HAP-1 (cell line): ENCODE results near the gene ALDOA.
"Not testable (repeated sequence)": the region's sequence is repeated elsewhere in the genome, so short reads cannot be mapped to it uniquely, and the experiment has no call there.

Experiments used
- DNase-seq, 2 experiments: peaks; one replicate each; pipeline ENCODE4 v3.0.0-alpha.2; 2016 to 2020; ENCODE audit warnings: low spot score in 2 of 2
- H3K27me3 ChIP-seq: fragments of 250-450 bp; sonication (Bioruptor Pico); 2 replicates; pipeline ENCODE4 v1.5.1; 2020; ENCODE audit warnings: low read depth, mild to moderate bottlenecking, moderate library complexity
- H3K36me3 ChIP-seq: fragments of 250-450 bp; sonication (Bioruptor Pico); replicated peaks from 2 replicates; pipeline ENCODE4 v1.5.1; 2020; ENCODE audit warnings: mild to moderate bottlenecking
- H3K4me1 ChIP-seq: fragments of 250-450 bp; sonication (Bioruptor Pico); 2 replicates; pipeline ENCODE4 v1.5.1; 2020; ENCODE audit warnings: mild to moderate bottlenecking
- H3K4me3 ChIP-seq: fragments of 250-450 bp; sonication (Bioruptor Pico); 2 replicates; pipeline ENCODE4 v1.5.1; 2020; ENCODE audit warnings: mild to moderate bottlenecking, moderate library complexity
- H3K9me3 ChIP-seq: fragments of 250-450 bp; sonication (Bioruptor Pico); 2 replicates; pipeline ENCODE4 v1.5.1; 2020; ENCODE audit warnings: mild to moderate bottlenecking, moderate library complexity
- in situ Hi-C: fragments of 300-500 bp; cut with MboI; formaldehyde crosslinking; loops from 3 replicates; pipeline ENCODE4 v1.14.3; 2020; ENCODE audit warnings: low sequenced_read_pairs, inconsistent platforms, mixed read lengths

ALDOA gene

GRCh38 chr16:30113031-30113710 lies 47.6 kb downstream of the ALDOA start, which contains the start of gene GDPD3:
GDPD3 (minus strand) TSS chr16:30113537; CDS start chr16:30113478, 59 bp downstream.
- Histone ChIP-seq H3K9me3 (no peaks in the 10 kb centered on the region), H3K4me1 (no peaks in the 10 kb centered on the region), H3K4me3 (no peak within 1 kb of the TSS), H3K27me3 (no peaks in the 10 kb centered on the region), H3K36me3 (peaks cover 9% of the 10 kb centered on the region; the same call in 1 of the 2 replicates)
- in situ Hi-C loops = loop anchor here (25.0 kb wide), 1 partner anchor 524 kb away; no protein-coding TSS in a partner anchor
- peak in 1 of 2 experiments; percentile 27 for DNase-seq

GRCh38 chr16:30113711-30114333 lies 48.3 kb downstream of the ALDOA start:
- in situ Hi-C loops = loop anchor here (25.0 kb wide), 1 partner anchor 523 kb away; no protein-coding TSS in a partner anchor

GRCh38 chr16:30114411-30114810 lies 48.9 kb downstream of the ALDOA start:
- Histone ChIP-seq H3K4me1 (no peaks in the 10 kb centered on the region), H3K36me3 (peaks cover 12% of the 10 kb centered on the region), H3K9me3 (no peaks in the 10 kb centered on the region), H3K4me3 (no peak overlapping the region), H3K27me3 (no peaks in the 10 kb centered on the region)
- no peak for DNase-seq
- in situ Hi-C loops = loop anchor here (25.0 kb wide), 1 partner anchor 523 kb away; no protein-coding TSS in a partner anchor

More at GRCh38 chr16:30113711-30114333, 48.3 kb downstream of the ALDOA start:
- Histone ChIP-seq H3K4me3 (no peak overlapping the region), H3K27me3 (no peaks in the 10 kb centered on the region), H3K9me3 (no peaks in the 10 kb centered on the region), H3K4me1 (no peaks in the 10 kb centered on the region), H3K36me3 (peaks cover 12% of the 10 kb centered on the region; the same call in 1 of the 2 replicates)
- DNase-seq = no peak

- H3K27me3 ChIP-seq, H3K4me3 ChIP-seq, H3K9me3 ChIP-seq, DNase-seq, H3K4me1 ChIP-seq: not testable (repeated sequence)
- in situ Hi-C loops = loop anchor here (25.0 kb wide), 1 partner anchor 522 kb away; no protein-coding TSS in a partner anchor
- H3K36me3 ChIP-seq = peaks cover 12% of the 10 kb centered on the region
Measured at GRCh38 chr16:30114833-30115232, 49.3 kb downstream of the ALDOA start.

GRCh38 chr16:30115238-30115637 lies 49.7 kb downstream of the ALDOA start:
- in situ Hi-C loops = loop anchor here (25.0 kb wide), 1 partner anchor 522 kb away; no protein-coding TSS in a partner anchor
- no peaks in the 10 kb centered on the region for H3K9me3 ChIP-seq
- peaks cover 12% of the 10 kb centered on the region for H3K36me3 ChIP-seq
- no peaks in the 10 kb centered on the region for H3K4me1 ChIP-seq
- DNase-seq = no peak
- H3K4me3 ChIP-seq = no peak overlapping the region
- no peaks in the 10 kb centered on the region for H3K27me3 ChIP-seq

- in situ Hi-C loops = loop anchor here (25.0 kb wide), 1 partner anchor 521 kb away; no protein-coding TSS in a partner anchor
- peaks cover 12% of the 10 kb centered on the region for H3K36me3 ChIP-seq
Measured at GRCh38 chr16:30116291-30117207, 51.0 kb downstream of the ALDOA start.

GRCh38 chr16:30117768-30118167 lies 52.2 kb downstream of the ALDOA start:
- no peak for DNase-seq
- Histone ChIP-seq H3K4me3 (no peak overlapping the region), H3K36me3 (peaks cover 12% of the 10 kb centered on the region), H3K27me3 (no peaks in the 10 kb centered on the region), H3K4me1 (no peaks in the 10 kb centered on the region), H3K9me3 (no peaks in the 10 kb centered on the region)
- in situ Hi-C loops = loop anchor here (25.0 kb wide), 1 partner anchor 520 kb away; no protein-coding TSS in a partner anchor

More at GRCh38 chr16:30116291-30117207, 51.0 kb downstream of the ALDOA start:
- Histone ChIP-seq H3K9me3 (no peaks in the 10 kb centered on the region), H3K27me3 (no peaks in the 10 kb centered on the region), H3K4me1 (no peaks in the 10 kb centered on the region), H3K4me3 (no peak overlapping the region)
- DNase-seq = no peak

GRCh38 chr16:30119428-30119827 lies 53.9 kb downstream of the ALDOA start:
- no peaks in the 10 kb centered on the region for H3K27me3 ChIP-seq
- no peak for DNase-seq
- H3K4me3 ChIP-seq = no peak overlapping the region
- in situ Hi-C loops = loop anchor here (25.0 kb wide), 1 partner anchor 518 kb away; no protein-coding TSS in a partner anchor
- no peaks in the 10 kb centered on the region for H3K9me3 ChIP-seq
- peaks cover 10% of the 10 kb centered on the region for H3K36me3 ChIP-seq
- H3K4me1 ChIP-seq = peaks cover 3% of the 10 kb centered on the region
